ENCODE data around the gene EXOG.

Gene EXOG

DNA sequence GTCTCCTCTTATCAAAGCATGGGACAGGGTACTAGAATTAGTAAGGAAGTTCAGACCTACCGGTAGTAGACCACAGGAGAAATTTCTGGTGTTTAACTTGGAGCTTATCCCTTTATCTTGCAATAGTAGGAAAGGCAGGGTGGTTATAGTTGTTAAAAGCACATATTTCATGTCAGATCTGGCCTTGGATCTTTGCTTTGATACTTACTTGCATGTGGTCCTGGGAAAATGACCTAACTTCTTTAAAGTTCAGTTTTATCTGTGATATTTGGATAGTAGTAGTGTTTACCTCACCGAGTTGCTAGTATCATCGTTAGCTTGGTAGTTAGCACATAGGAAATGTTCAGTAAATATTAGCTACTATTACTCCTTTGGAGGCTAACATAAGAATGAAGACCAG is 15.4 kb downstream of the EXOG start:
- DNase-seq: no peak

DNA sequence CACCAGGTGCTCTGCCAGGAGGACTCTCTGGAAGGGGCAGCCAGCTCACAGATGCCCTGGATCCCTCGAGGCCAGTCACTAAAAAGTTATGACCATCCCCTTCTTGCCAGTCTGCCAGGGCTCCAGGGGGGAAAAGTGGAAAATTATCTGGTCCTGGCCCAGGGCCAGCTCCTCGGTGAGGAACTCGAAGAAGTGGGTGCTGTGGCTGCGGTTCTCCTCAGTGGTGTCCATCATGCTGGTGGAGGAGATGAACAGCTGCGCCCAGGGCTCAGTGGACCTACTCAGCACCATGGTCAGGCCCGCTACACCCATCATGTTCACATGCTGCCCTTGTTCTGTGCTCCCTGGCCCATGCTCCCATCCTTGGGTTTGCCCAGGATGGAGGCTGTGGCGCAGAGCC is 19.2 kb downstream of the EXOG start:
- no peak for DNase-seq

DNA sequence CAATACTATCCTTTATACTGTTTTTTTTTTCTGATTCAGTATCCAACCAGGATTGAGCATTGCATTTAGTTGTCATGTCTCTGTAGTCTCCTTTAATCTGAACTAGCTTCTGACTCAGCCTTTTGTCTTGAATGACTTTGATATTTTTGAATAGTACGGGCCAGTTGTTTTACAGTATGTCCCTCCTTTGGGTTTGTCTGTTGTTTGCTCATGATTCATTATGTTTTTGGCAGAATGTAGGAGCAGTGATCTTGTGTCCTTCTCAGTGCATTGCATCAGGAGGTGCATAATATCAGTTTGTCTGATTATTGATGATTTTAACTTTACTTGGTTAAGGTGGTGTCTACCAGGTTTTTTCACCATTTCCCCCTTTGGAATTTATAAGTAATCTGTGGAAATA is 20.5 kb downstream of the EXOG start:
- no peak for DNase-seq

DNA sequence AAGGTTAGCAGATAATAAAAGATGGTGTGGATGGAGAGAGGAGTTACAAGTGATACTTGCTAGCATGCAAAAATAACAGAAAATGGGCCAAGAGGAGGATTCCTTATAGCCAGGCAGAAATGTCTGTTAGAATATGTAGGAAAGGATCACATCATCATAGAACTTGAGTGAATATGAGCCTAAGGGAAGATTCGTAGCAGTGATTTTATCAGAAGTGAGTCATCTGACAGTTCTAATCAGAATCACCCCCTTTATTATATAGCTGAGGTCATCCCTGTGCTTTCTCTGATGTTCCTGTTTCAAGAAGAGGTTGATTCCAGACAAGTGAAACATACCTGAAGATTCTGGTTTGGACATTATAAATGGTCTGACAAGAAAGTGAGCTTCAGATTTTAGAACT is 22.9 kb downstream of the EXOG start:
- no peak for DNase-seq

DNA sequence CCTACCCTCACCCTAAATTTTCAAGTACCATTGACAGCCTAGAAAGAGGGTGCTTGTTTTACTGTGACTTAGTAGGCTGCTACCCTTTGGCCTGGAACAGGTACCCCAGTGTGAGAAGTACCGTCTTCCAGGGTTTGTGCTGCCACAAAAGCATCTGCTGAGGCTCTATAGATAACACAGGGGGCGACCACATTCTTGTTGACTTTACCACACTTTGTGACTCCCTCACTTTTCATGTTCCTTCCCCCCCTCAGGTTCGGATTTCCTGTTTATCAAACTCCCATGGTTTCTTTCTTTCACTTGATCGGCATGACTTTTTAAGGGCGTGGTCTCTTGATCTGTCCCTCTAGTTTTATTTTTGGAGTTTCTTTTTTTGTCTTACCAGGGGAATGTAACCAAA is 23.5 kb downstream of the EXOG start:
- DNase-seq: no peak

DNA sequence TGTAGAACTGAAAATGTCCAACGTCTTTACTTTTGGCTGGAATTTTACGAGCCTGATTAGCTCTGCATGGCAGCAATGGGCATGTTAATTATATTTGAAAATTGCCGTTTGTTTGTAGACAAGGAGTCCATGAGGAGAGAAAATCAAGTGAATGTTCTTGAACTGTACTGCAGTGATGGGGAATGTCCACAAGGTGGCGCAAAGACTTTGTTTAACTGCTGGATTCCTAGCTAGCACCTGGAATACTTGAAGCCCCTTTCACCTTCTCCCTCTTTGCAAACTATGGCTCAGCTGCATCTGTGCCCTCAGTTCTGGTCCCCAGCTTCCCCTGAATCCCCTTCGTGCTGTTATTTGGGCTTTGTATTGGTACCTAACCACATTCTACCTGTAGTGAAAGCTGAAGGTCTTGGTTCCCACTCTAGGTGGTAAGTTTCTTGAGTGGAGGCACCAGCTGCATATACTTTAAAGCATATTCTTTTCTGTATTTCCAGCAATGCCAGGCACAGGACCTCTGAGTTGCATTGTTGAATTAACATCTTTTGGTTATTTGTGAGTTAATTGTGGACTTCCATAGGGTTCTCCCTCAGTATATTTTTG is 25.3 kb downstream of the EXOG start:
- peak; percentile 1 for DNase-seq

DNA sequence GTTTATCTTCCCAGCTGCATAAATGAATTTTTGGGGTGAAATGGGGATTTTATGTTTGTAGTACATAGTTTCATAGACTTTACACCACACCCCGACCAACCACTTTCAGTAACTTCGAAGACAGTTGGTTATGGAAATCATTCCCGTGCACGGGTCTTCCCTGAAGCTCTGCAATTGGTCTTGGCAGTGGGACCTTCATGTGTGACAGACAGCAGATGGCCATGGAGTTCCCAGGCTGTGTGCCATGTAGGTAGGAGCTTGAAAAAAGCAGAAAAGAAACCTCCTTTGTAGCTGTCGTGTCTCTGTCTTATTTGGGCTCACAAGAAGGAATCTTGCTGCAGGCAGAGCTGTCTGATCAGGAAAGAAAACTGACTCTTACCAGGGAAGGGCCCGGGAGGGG is 25.9 kb downstream of the EXOG start:
- no peak for DNase-seq

DNA sequence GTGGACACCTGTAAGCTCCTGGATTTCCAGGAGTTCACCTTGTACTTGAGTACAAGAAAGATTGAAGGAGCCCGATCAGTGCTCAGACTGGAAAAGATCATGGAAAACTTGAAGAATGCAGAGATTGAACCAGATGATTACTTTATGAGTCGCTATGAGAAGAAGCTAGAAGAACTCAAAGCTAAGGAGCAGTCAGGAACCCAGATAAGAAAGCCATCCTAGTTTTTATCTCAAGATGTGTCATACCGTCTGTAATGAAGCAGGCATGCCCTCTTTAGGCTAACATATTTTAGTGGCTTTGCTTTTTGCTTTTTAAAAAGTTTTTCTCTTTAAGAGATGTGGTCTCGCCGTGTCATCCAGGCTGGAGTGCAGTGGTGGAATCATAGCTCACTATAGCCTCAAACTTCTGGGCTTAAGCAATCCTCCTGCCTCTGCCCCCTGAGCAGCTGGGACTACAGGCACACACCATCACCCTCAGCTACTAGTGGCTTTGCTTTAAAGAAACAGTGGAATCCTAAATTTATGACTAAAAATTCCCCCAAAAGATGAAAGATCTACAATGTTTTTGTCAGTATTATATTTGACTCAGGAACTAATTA is 28.1 kb downstream of the EXOG start:
- no peak for DNase-seq

DNA sequence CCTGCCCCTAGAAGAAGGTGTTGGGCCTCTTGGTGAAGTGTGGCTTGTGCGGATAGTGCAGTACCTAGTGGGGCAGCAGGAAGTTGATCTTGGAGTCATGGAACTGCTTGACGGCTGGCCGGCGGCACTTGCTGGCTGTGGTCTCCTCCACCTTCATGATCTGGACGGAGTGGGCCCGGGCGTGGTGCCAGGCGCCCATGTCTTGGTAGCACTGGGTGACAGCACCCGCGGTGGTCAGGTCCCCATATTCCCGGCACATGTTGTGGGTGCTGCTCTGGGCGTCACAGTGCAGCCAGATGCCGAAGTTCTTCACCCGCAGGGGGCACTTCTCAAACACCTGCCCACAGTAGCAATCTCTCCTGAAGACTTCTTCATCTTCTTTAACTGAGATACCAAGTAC is 30.7 kb downstream of the EXOG start:
- no peak for DNase-seq

DNA sequence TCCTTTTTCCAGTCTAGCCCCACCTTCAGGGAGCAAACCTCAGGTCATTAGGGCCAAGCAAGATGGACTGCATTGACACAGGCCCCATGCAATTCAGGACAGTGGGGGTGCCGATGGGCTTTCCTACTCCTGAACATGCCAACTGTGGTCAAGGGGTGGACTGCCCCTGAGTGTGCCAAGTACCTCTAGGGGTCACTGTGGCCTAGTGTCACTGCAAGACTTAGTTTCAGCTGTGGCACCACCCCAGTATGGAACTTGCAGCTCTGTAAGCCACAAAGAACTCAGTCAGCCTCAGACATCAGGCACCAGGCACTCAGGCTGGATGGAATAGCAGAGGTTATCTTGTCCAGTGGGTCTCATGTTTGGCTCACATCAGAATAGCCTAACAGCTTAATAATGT is 32.3 kb downstream of the EXOG start:
- DNase-seq: no peak

DNA sequence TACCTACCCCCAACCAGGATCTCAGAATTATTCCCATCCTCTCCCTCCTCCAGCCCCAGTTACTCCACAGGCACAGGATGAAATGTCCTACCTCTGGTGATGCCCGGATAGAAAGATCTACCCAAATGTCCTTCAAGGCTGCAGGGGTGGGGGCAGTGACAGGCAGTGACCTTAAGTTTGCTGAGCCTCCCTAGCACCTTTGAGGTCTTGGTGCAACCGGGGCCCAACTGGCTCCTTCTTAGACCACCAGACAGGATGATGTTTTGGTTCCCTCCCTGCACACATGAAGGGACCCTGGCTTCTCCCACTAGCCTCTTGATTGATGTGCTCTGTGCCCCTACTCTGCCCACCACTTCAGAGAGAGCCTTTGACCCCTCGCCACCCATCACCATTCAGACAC is 36.4 kb downstream of the EXOG start:
- no peak for DNase-seq

DNA sequence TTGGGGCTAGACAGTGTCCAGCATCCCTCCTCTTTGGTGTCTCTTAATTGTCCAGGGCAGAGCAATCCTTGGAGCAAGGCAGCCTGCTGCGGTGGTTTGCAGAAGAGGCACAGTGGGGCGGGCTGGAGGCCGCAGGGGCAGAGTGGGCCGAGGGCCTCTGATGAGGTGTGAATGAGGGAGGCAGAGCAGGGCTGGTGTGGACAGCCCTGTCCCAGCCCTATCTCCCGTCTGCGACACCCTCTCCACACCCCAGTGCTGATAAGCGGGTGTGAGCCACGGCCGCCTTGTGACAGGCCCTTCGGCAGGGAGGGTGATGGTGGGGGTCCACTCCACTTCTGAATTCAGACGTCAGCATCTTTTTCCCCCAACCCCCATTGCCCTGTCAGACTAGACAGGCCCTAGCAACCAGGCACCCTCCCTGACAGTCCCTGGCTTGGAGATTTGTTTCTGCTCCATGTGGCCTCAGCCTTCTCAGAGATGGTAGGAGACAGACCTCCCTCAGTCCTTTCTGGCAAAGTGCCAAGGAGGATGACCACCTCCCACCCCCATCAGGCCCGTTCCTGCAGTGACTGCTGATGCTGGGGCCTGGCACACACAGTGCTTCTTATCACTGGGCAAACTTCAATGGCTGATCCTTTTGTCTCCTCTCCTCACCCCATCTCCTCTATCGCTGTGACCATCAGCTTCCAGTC is 37.3 kb downstream of the EXOG start:
- DNase-seq: no peak

DNA sequence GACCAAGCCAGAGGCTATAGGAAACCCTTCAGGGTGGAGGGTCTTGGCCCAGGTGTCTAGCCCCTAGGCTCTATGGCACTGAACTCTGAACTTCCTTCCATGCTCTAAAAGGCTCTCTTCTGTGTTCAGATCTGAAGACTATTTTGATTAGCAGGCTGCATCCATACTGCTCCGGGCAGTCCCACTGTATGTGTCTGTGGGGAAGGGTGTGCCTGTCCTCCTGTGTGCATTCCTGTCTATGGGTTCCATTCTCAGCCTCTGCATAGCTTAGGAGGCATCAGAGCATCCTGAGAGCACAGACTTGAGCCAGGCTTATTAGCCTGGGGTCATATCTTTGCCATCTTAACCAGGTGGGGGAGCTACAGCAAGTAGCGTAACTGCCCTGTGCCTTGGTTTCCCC is 38.0 kb downstream of the EXOG start:
- DNase-seq: no peak

DNA sequence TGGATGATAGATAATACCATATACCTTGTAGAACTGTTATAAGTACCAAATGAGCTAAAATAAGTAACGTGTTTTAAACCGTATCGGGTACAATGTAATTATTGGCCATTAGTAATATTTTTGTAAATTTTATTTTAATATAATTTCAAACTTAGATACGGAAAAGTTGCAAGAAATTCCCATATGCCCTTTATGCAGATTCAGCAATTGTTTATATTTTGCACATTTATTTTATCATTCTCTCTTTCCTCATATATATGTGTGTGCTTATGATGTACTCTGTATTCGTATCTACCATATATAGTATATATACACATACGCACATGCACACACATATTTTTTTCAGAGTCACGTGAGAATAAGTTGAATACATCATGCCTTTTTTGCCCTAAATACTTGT is 38.5 kb downstream of the EXOG start:
- no peak for DNase-seq

DNA sequence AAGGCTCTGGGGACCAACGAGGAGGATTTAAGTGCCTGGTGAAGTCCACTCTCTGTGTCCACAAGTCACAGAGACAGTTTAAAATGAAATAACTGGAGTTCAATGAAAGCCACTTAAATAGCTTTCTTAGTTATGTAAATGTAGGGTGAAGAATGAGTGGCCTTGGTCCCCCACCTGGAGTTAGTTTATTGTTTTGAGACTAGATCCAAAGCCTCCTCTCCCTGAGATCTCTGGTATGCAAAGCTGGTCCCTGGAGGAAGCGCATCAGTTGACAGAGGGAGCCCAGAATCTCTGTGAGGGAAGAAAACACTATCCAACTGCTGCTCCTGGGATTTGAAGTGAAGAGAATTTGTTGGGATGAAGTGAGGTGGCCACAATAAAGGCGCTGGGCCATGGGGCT is 40.5 kb downstream of the EXOG start:
- no peak for DNase-seq

DNA sequence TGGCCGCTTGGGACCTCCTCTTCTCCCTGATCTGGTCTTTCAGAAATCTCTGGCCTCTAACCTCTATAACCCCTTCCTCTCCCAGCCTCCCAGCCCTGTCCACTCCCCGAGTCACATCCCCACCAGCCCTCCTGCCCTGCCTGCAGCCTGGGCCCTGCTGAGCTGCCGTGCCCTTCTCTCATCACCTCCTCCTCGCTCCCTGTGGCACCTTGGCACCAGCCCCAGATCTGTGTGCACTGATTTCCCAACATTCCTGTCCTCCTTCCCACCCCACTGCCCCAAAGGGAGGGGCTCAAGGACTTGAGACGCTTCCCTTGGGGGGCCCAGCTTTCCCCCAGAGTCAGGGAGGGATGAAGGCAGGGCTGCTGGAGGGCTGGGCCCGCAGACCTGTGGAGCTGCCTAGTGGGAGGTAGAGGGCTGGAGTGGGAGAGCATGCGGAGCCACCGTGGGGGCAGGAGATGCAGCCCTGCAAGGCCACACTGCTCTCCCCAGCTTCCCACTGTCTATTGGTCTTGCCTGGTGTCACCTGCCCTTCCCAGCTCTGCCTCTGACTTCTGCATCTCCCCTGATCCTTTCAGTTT is 42.7 kb downstream of the EXOG start:
- DNase-seq: no peak

DNA sequence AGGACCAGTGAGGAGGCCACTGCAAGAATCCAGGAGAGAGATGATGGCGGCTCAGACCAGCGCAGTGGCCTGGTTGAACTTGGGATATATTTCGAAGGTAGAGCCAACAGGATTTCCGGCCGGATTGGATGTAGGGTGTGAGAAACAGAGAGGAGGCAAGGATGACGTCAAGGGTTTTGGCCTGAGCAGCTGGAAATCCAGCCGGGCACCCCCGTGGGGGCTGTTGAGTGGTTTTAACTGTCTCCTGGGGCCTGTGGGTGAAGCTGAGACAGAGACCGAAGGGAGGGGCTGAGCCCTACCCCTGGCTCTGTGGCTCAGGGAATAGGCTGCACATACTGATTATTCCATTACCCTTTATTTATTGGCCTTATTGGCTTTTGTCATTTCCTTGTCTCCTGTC is 45.7 kb downstream of the EXOG start:
- peak; percentile 48 for DNase-seq

DNA sequence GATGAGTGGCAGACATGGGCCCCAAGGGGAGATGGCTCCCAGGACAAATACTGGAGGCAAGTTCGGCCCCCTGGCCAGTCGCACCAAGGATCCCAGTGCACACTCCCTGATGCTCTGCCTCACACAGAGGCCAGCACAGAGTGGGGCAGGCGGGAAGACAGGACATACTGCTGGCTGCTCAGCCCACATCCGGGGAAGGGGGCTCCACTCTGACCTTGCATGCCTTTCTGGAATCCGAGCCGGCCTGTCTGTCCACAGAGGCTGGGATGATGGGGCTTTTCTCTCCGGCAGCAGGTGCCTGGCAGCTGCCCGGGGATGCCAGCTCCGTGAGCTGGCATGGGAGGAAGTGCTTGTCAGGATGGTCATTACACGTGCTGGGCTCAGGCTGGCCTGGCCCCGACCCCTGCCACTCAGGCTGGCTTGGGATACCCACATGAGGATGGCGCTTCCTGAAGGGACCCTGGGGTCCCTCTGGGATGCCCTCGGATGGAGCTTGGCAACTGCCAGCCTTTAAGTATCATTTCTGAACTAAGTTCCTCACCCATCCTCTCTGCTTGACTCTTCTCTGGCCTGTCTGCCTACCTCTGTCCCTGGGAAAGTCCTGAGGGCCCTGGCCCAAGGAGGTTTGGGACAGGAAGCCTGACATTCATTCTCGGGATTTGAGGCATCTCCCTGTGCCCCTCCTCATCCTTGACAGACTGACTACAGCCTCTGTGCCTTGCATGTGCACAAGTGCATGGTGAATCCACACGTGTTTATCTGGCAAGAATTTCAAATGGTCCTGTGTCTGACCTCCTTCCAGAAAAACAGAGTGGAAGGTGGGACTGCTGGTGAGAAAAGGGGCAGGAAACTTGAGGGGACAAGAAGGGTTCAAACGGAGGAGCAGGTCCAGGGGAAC is 46.5 kb downstream of the EXOG start:
- DNase-seq: no peak

DNA sequence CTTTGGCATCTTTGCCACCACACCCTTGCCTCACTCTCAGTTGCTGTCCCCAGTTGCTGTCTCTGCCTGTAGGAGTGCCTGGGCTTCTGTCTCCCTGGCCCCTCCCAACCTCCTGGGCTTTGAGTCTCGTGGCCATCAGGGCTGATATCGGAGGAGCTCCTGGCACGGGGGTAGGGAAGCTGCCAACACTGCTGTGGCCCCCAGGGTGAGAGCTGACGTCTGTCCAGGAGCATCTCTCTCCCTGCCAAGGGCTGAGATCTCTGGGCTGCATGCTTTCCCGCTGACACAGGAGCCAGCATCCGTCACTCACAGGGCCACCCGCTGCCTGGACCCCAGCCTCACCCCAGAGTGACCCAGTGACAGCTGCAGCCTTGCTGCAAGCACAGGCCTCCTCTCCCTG is 47.4 kb downstream of the EXOG start:
- DNase-seq: no peak

DNA sequence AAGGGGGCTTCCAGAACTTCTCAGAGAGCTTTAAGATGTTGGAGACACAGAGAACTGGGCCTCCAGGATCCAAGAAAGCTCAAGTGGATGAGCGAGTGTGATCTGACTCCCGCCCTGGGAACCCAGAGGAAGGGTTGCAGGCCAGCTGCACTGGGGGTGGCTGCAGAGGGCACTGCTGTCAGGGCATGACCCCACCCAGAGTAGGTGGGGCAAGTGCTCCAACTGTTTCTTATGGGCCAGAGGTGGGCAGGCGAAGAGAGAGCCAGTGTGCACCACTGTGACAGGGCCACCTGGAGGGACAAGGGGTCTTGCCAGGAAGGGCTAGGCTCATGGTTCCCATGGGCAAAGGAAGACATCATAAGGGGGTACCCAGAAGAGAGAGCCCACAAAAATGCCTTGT is 48.8 kb downstream of the EXOG start:
- DNase-seq: no peak

DNA sequence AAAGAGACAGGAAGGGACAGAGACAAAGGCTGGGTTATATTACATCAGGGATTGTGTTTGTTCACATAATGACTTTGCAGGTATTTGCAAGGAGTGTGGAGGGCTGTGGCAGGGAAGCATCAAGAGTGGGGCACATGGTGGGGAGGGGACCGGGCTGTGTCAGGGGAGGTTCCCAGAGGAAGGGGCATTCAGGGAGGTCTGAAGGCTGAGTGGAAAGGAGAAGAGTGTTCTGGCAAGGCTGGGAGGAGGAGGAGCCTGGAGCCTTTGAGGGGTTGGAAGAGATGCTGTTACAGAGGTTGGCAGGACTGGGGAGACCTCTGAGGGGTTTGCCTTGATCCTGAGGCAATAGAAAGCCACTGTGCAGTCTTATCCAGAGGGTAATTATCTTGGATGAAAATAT is 49.4 kb downstream of the EXOG start:
- DNase-seq: no peak

DNA sequence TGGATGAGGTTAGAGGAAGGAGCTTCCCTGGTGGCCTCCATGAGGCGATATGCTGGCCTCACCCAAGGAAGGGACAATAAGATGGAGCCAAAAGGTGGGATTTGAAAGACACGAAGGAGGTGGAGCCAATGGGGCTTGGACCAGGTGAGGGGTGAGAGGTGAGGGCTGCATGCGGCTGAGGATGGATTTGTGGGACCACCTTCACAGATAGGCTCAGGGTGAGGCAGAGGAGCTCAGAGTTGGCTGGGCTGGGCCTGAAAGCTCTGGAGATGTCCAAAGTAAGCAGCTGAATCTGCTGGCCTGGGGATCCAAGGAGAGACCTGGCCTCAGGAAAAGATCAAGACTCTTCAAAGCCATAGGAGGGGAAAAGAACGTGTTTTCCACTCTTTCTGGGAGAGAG is 49.8 kb downstream of the EXOG start:
- no peak for DNase-seq

DNA sequence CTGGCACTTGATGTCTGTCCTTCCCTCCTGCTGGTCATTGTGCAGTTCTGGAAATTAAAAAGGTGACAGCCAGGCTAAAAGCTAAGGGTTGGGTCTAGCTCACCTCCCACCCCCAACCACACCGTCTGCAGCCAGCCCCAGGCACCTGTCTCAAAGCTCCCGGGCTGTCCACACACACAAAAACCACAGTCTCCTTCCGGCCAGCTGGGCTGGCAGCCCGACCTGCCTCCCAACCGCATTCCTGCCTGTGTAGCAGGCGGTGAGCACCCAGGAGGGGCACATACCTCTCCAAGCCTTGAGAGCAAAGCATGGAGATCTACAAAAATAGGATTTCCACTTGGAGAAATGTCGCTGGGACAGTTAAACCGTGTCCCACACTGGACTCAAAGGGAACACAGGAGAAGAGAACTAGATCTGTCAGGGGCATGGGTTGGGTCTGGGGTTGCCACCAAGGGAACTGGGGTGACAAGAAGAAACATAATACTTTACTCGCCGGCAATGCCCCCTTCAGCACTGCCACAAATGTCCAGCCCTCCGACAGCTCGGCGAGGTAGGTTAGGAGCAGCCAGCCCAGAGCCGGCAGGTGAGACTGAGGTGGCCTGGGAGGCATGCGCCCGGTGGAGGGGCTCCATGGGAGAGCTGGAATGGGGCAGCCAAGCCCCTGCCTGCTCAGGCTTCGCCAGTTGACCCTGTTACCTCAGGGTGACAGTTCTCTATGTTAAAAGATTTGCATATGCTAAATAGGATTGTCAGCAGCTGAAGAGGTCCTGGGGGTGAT is 52.2 kb downstream of the EXOG start:
- DNase-seq: no peak
